LNCAP (cell line): ENCODE results near the gene PDLIM1.

Experiments used
- TF ChIP-seq, protein P1 (sequence below): fragments of 450-650 bp; IDR thresholded peaks from 2 replicates; pipeline ENCODE4 v1.5.1; 2017; ENCODE audit warnings: mild to moderate bottlenecking

The PDLIM1 gene

GRCh38 chr10:95333997-95334804 is 43.4 kb upstream of the PDLIM1 start:
- TF ChIP-seq, protein P1, sequence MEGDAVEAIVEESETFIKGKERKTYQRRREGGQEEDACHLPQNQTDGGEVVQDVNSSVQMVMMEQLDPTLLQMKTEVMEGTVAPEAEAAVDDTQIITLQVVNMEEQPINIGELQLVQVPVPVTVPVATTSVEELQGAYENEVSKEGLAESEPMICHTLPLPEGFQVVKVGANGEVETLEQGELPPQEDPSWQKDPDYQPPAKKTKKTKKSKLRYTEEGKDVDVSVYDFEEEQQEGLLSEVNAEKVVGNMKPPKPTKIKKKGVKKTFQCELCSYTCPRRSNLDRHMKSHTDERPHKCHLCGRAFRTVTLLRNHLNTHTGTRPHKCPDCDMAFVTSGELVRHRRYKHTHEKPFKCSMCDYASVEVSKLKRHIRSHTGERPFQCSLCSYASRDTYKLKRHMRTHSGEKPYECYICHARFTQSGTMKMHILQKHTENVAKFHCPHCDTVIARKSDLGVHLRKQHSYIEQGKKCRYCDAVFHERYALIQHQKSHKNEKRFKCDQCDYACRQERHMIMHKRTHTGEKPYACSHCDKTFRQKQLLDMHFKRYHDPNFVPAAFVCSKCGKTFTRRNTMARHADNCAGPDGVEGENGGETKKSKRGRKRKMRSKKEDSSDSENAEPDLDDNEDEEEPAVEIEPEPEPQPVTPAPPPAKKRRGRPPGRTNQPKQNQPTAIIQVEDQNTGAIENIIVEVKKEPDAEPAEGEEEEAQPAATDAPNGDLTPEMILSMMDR, result no peak

- TF ChIP-seq, protein P1, result no peak
Observed at GRCh38 chr10:95332666-95333249, 42.0 kb upstream of the PDLIM1 start.

- TF ChIP-seq, protein P1, result no peak
Observed at GRCh38 chr10:95331596-95332130, 40.9 kb upstream of the PDLIM1 start.

GRCh38 chr10:95330966-95331453 is 40.2 kb upstream of the PDLIM1 start:
- TF ChIP-seq, protein P1, result no peak

DNA sequence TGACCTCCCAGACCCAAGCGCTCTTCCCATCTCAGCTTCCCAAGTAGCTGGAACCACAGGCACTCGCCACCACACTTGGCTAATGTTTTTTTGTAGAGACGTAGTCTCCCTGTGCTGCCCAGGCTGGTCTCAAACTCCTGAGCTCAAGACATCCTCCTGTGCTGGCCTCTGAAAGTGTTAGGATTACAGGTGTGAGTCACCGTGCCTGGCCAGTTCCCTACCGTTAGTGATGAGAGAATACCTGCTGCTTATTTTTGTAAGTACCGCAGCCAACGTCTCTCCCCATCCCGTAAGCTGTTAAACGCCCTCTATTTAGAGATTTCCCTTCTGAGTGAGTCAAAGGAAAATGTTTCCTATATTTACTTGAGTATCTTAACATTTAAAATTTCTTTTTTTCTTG is 38.5 kb upstream of the PDLIM1 start:
- TF ChIP-seq, protein P1, result no peak

DNA sequence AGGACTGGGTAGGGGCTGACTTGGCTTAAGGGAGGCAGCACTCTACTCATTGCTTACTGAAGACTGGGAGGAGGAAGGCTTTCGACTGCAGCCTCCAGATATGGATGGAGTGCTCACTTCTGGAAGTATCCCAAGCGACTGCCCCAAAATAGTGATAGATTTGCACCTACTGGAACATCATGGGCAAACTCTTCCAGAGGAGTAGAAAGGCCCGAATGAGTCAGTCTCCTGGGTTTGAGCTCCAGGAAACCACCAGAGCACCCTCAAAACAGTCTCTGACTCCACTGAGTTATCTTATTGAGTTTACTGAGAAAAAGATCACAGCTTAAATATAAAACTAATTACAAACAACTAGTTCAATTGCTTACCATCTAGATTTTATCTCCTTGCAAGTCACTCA is 37.2 kb upstream of the PDLIM1 start:
- TF ChIP-seq, protein P1, result no peak

DNA sequence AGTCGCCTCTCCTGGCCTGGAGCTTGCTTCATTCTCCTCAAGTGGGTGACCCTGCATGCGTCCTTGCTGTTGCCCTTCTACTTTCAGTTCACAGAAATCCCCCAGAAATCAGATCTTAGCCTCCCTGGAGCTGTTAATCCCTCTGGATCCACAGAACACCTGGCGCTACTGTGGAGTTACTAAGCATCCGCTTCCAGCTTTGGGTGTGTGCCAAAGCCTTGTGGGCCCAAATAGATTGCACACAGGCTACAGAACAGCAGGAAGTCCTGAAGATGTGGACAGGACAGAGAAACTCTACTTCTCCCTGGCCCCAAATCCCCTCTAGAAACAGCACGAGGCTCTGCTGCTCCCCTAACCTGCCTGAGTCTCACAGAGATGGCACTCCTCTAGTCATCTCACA is 36.6 kb upstream of the PDLIM1 start:
- TF ChIP-seq, protein P1, result no peak
